CD4-positive, alpha-beta T cell treated with Interleukin-12 subunit alpha and Interleukin-12 subunit beta, for 1 hour (primary cell): ENCODE data around the gene EMID1.
A peak's percentile ranks its signal among the peaks of the same experiment; 100 is the strongest.

Experiments
- DNase-seq: peaks from one replicate; pipeline ENCODE4 v3.0.0-alpha.2; 2020

Gene EMID1

DNA sequence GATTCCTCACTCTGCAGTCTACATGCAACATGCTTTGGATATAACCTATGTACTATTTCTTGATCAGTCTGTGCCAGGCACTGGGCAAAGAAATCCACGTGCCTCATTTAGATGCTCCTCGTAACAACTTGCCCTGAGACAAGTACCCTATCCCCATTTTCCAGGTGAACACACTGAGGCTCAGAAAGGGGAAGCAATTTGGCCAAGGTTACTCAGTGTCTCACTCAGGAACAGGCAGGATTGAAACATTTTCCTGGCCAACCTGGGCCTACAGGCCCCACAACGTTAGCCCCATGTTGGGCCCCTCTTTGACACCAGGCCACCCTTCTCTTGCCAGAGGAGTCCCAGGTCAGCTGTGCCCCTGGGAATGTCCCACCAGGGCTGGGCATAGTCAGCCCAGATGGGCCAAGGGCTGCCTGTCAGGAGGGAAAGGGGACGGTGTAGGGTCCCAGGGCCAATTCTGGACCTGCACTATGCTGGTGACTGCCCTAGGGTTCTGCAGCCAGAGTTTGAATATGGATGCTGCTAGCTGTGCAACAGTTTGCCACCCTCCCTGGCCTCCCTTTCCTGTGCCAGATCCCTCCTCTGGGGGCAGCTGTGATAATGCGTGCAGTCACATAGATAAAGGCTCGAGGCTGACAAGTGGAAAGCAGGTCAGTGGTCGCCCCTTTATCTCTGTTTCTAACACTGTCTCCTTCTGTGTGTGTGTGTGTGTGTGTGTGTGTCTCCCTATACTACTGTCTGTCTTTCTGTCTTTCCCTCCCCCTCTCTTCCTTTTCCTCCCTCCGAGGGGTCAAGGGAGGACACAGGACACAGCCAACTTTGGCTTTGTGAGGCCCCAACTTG is 10.4 kb upstream of the EMID1 start:
- DNase-seq = no peak

- DNase-seq = no peak
These were observed 9.6 kb upstream of the EMID1 start for GRCh38 chr22:29195964-29196666.

DNA sequence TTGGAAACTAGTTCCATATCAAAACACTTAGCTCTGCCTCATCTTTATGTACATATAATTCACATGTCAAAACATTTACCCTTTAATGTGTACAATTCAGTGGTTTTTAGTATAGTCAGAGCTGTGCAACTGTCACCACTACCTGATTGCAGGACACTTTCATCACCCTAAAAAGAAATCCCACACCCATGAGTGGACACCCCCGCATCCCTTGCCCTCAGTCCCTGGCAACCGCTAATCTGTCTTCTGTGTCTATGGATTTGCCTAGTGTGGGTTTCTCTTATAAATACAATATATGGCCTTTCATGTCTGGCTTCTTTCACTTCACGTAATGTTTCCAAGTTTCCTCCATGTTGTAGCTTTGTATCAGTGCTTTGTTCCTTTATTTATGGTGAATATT is 8.6 kb upstream of the EMID1 start:
- no peak for DNase-seq

- DNase-seq = no peak
These were observed 7.5 kb upstream of the EMID1 start for GRCh38 chr22:29198240-29198639.

DNA sequence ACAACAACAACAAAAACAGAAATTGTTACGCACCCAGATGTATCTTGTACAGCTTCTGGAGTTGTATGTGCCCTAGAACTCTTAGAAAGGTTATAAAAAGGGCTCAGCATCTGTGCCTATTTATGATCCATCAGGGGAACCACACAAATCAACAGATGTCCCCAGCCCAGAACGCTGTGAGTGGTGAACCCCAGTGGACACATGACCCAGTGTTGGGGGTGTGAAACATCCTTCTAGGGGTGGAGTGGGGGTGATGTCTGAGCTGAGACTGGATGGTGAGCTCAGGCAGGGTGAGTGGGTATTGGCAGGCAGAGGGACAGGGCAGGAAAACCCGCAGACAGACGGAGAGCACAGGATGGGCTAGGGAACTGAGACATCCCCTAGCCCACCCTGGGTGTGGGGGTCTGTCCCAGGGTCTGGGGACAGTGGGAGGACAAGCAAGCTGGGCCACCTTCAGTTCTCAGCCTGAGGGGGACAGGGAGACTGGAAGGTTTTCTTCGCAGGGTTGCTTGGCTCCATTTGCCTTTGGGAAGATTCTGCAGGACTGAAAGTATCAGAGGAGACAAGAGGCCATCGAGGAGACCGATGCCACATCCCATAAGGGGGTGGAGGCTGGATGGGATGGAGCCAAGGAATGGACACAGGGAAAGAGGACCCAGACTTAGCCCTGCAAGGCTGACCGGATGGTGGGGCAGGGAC is 5.8 kb upstream of the EMID1 start:
- no peak for DNase-seq

- no peak for DNase-seq
These were observed 4.8 kb upstream of the EMID1 start for GRCh38 chr22:29200901-29201300.

GRCh38 chr22:29201782-29202181 is 3.9 kb upstream of the EMID1 start:
- no peak for DNase-seq

GRCh38 chr22:29202212-29203192 is 3.2 kb upstream of the EMID1 start:
- DNase-seq = peak; percentile 41

DNA sequence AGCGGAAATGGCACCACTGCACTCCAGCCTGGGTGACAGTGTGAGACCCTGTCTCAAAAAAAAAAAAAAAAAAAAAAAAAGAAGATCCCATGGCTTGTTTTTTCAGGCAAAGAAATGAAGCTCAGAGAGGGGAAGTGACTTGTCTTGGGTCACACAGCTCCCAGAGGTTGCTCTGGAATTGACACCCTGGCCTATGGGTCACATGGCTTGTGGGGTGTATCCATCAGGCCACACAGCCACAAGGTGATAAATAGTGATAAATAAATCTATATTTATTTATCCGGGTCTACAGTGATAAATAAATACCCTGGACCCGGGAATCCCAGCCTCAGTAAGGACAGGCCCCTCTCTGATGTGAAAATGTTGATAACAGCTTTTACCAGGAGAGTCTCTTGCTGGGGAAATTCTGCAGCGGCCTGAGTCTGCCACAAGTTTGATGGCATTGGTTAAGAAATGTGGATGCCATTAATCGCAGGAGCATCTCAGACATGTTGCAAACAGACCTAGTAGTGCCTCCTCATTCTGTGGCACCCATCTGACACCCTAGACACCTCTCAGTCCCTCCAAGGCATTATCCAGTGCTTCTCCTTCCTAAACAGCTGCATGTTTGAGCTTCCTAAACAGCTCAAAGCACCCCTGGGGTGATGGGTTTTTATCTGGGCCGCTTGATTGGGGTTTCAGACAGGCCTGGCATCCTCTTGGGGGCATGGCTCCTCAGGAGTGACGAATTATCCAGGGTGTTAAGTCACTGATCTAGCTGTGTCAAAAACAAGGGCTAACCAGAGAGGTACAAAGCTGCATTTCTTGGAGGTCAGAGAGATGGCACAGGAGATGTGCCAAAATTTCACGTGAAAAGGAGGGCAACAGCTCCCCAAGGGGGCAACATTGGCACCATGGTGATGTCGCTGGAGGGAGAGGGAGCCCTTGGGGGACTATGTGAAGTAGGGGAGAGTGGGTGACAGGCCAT is 1.9 kb upstream of the EMID1 start:
- no peak for DNase-seq

GRCh38 chr22:29204455-29205183 is 1.1 kb upstream of the EMID1 start:
- no peak for DNase-seq

DNA sequence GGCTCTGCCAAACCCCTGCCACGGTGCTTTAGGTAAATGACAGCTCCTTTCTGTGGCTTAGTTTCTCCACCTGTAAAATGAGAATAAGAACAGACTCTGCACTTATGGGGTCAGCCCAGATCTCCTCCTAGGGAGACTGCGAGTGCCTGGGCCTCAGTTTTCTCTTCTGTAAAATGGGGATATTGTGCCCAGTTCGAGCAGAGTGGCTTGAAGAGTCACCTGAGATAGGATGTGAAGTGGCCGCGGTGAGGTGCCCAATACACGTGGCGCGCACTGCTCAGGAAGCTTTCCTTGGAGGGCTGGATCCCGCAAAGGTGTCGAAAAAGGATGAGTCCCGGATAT is 473 bp upstream of the EMID1 start:
- DNase-seq = no peak

GRCh38 chr22:29206372-29207242 is 911 bp downstream of the EMID1 start:
- DNase-seq = no peak

- DNase-seq = no peak
These were observed 1.5 kb downstream of the EMID1 start for GRCh38 chr22:29207243-29207550.

DNA sequence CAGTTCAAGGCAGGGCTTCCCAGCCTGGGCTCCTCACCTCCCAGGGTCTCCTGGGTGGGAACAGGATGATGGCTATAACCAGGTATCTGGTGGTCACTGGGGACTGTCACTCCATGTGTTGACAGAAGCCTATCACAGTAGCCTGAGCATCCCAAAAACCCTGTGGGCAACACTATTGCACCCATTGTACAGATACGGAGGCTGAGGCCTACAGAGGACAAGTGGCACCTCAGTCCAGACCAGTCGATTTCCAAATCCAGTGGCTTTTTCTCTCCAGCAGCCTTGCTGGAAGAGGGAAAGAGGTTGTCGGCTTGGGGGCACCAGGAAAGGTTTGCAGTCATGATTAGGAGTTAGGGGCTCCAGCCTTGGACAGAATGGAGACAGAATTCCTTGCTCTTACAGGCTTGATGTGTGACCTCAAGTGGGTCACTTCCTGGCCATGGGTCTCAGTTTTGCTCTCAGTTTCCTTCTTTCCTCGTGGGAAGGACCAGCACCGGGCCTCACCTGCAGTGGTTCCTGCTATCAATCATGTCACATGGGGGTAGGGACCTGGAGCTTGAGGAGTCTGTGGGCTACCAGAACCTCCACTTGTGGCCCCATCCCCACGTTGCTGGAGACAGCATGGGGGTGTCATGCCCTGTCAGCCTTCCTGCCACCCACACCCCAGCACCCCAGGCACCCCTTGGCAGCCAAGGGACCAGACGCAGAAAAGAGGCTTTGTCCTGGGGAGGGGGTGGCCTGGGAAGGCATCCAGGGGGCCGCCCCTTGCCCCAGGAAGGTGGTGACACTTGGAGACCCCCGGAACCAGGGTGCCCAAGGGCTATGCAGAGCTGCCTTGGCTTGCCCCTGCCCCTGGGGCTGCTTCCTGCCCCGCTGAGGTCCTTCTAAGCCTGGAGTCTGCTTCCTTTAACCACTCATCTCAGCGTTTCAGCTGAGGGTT is 2.1 kb downstream of the EMID1 start:
- DNase-seq = no peak

GRCh38 chr22:29208502-29208862 is 2.8 kb downstream of the EMID1 start:
- DNase-seq = no peak

DNA sequence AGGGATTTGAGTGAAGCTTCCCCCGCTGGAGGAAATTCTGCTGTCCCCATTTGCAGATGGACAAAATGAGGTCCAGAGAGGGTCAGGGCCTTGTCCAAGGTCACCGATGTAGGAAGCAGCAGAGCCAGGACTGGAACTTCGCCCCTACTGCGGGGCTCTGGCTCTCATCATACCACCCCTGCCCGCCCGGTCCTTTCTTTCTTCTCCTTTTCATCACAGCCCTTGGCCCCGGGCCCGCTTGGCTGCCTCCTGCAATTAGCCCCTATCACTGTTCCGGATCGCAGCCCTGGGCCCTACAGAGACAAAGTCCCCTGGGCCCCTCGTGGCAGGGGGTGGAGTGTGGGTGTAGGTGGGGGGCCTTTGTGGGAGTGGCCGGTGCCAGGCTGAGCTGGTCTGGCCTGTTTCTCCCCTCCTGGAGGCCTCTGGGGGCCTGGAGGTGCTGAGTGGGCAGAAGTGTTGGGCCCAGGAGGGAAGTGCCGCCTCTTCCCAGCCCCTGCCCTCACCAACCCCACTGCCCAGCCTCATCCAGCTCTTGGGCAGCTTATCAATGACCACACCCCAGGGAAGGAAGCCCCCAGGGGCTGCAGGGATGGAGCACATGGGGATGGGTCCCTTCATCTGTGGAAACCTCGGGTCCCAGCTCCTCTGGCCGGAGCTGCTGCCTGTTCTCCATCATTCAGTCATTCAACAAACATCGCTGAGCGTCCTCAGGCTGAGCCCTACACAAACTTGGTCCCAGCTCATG is 3.4 kb downstream of the EMID1 start:
- DNase-seq = no peak

- no peak for DNase-seq
These were observed 3.9 kb downstream of the EMID1 start for GRCh38 chr22:29209624-29209929.

DNA sequence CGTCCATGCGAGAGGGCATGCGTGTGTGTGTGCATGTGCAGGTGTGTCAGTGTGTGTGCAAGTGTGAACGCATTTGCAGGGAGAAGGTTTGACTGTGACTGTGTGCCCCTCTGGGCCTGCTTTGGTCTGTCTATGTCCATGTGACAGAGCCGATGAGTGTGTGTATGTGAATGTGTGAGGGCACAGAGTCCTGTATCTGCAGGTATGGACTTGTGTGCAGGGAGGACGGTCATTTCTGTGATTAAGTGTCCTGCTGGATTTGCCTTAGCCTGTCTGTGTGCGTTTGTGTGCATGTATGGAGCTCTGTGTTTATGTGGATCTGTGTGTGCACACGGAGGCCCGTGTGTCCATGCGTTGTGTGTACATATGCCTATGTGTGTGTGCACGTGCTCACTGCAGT is 5.4 kb downstream of the EMID1 start:
- no peak for DNase-seq
